CD4-positive, alpha-beta T cell treated with Interleukin-6 at 100 ng/mL for 8 hours (primary cell): Measurements from ENCODE around the gene GRM7.

ENCODE experiments used
- DNase-seq: peaks from one replicate; pipeline ENCODE4 v3.0.0-alpha.2; 2020; ENCODE audit warnings: mixed read lengths, low spot score

Gene GRM7

GRCh38 chr3:7581831-7582230 lies 720.9 kb downstream of the GRM7 start:
- DNase-seq: no peak

GRCh38 chr3:7585052-7585451 lies 724.1 kb downstream of the GRM7 start:
- no peak for DNase-seq

- DNase-seq: no peak
Measured at GRCh38 chr3:7588236-7588635, 727.3 kb downstream of the GRM7 start.

- no peak for DNase-seq
Measured at GRCh38 chr3:7589526-7589925, 728.6 kb downstream of the GRM7 start.

- no peak for DNase-seq
Measured at GRCh38 chr3:7602297-7602696, 741.4 kb downstream of the GRM7 start.

- DNase-seq: no peak
Measured at GRCh38 chr3:7607083-7607482, 746.2 kb downstream of the GRM7 start.

- DNase-seq: no peak
Measured at GRCh38 chr3:7607676-7608075, 746.8 kb downstream of the GRM7 start.

- DNase-seq: no peak
Measured at GRCh38 chr3:7610634-7611033, 749.7 kb downstream of the GRM7 start.

GRCh38 chr3:7615043-7615442 lies 754.1 kb downstream of the GRM7 start:
- DNase-seq: no peak

GRCh38 chr3:7618606-7619005 lies 757.7 kb downstream of the GRM7 start:
- no peak for DNase-seq

GRCh38 chr3:7620401-7620800 lies 759.5 kb downstream of the GRM7 start:
- DNase-seq: no peak

GRCh38 chr3:7621046-7621630 lies 760.2 kb downstream of the GRM7 start:
- DNase-seq: no peak

- no peak for DNase-seq
Measured at GRCh38 chr3:7621651-7622050, 760.7 kb downstream of the GRM7 start.

GRCh38 chr3:7625021-7625420 lies 764.1 kb downstream of the GRM7 start:
- DNase-seq: no peak

- no peak for DNase-seq
Measured at GRCh38 chr3:7630351-7630911, 769.5 kb downstream of the GRM7 start.

GRCh38 chr3:7630925-7631324 lies 770.0 kb downstream of the GRM7 start:
- no peak for DNase-seq

GRCh38 chr3:7632305-7632704 lies 771.4 kb downstream of the GRM7 start:
- DNase-seq: no peak

GRCh38 chr3:7637694-7638093 lies 776.8 kb downstream of the GRM7 start:
- DNase-seq: no peak

- DNase-seq: no peak
Measured at GRCh38 chr3:7638103-7638502, 777.2 kb downstream of the GRM7 start.

GRCh38 chr3:7640787-7641186 lies 779.9 kb downstream of the GRM7 start:
- DNase-seq: no peak

- no peak for DNase-seq
Measured at GRCh38 chr3:7646851-7647250, 785.9 kb downstream of the GRM7 start.

- no peak for DNase-seq
Measured at GRCh38 chr3:7650466-7650865, 789.6 kb downstream of the GRM7 start.

- no peak for DNase-seq
Measured at GRCh38 chr3:7651274-7651673, 790.4 kb downstream of the GRM7 start.
